Uterus (tissue), 4 donors: Measurements from ENCODE around the gene WDR35. TPM values are rescaled to one million over a fixed set of nuclear protein-coding genes. Genes with fewer than 3 reads are reported as not detected.

Experiments used
- DNase-seq, 2 donors: peaks; one replicate each; pipeline ENCODE4 v3.0.0-alpha.2; 2019 to 2020
- H3K27ac ChIP-seq, 2 donors: fragments of 200-600 bp; sonication (generic); 1 replicate in 1 of 2; 2 replicates in 1 of 2; pipeline ENCODE4 v1.5.1; 2016 to 2018
- H3K27me3 ChIP-seq, 2 donors: fragments of 200-600 bp; sonication (generic); one replicate each; pipeline ENCODE4 v1.5.1; 2018 to 2019; ENCODE audit warnings: control low read depth in 1 of 2
- H3K36me3 ChIP-seq, 2 donors: fragments of 200-600 bp; sonication (generic); one replicate each; pipeline ENCODE4 v1.5.1; 2019; ENCODE audit warnings: control low read depth in 1 of 2
- H3K4me1 ChIP-seq, 2 donors: fragments of 200-600 bp; sonication (generic); one replicate each; pipeline ENCODE4 v1.5.1; 2018 to 2019; ENCODE audit warnings: control low read depth in 1 of 2
- H3K4me3 ChIP-seq, 2 donors: fragments of 200-600 bp; sonication (generic); 1 replicate in 1 of 2; 2 replicates in 1 of 2; pipeline ENCODE4 v1.5.1; 2018 to 2019; ENCODE audit warnings: mild to moderate bottlenecking in 1 of 2
- H3K9me3 ChIP-seq, 2 donors: fragments of 200-600 bp; sonication (generic); one replicate each; pipeline ENCODE4 v1.5.1; 2019; ENCODE audit warnings: control low read depth in 1 of 2
- CTCF ChIP-seq, 4 experiments: fragments of 200-600 bp in 2 of 4; fragments of 450-650 bp in 2 of 4; sonication (generic) in 2 of 4; IDR thresholded peaks; one replicate each; pipeline ENCODE4 v1.5.1; 2016 to 2019; ENCODE audit warnings: antibody characterized with exemption in 4 of 4, mild to moderate bottlenecking in 2 of 4, moderate library complexity in 1 of 4
- POLR2A ChIP-seq, 2 donors: fragments of 450-650 bp; IDR thresholded peaks; one replicate each; pipeline ENCODE4 v1.6.1; 2016; ENCODE audit warnings: antibody characterized with exemption in 2 of 2, mild to moderate bottlenecking in 1 of 2, moderate library complexity in 1 of 2
- intact Hi-C: fragments of 100-400 bp; cut with DNase I; formaldehyde crosslinking; loops from one replicate; pipeline ENCODE4 v1.15.1; 2023; ENCODE audit warnings: low total_unique reads
- total RNA-seq, 4 donors: library from RNA; depleted of rRNA in 3 of 4; stranded (reverse); fragments of >200 nt in 3 of 4; gene quantifications; one replicate each; pipeline versions ENCODE4 v1.1.0 to v1.2.4, GENCODE V29; 2014 to 2023
- donor health status: DM: yes; HTN: yes; CAD: no.

Gene WDR35
- total RNA-seq, 4 donors from 2014 or later: 7.1 to 45.0 (median 20.7) TPM

- H3K27ac ChIP-seq: no peak overlapping the region
- H3K27me3 ChIP-seq: no peaks in the 10 kb centered on the region
- intact Hi-C loops: no loop called here
- no peaks in the 10 kb centered on the region for H3K9me3 ChIP-seq
- DNase-seq: no peak
- no peaks in the 10 kb centered on the region for H3K36me3 ChIP-seq
- H3K4me1 ChIP-seq: no peaks in the 10 kb centered on the region
- no peak overlapping the region for H3K4me3 ChIP-seq
- TF ChIP-seq CTCF (IDR thresholded peaks at IDR 0.05): no peak
- TF ChIP-seq POLR2A (IDR thresholded peaks at IDR 0.05): no peak
These were observed 18.2 kb downstream of the WDR35 start for GRCh38 chr2:19971691-19972090.

GRCh38 chr2:19963386-19963785, 26.5 kb downstream of the WDR35 start:
- no peak overlapping the region for H3K27ac ChIP-seq
- no peak overlapping the region for H3K4me3 ChIP-seq
- H3K36me3 ChIP-seq: no peaks in the 10 kb centered on the region
- no peaks in the 10 kb centered on the region for H3K9me3 ChIP-seq
- no peaks in the 10 kb centered on the region for H3K27me3 ChIP-seq
- no peak for TF ChIP-seq CTCF (IDR thresholded peaks at IDR 0.05)
- TF ChIP-seq POLR2A (IDR thresholded peaks at IDR 0.05): no peak
- no peak for DNase-seq
- H3K4me1 ChIP-seq: no peaks in the 10 kb centered on the region
- intact Hi-C loops: no loop called here

GRCh38 chr2:19955544-19956422, 34.1 kb downstream of the WDR35 start:
- no peaks in the 10 kb centered on the region for H3K4me1 ChIP-seq
- H3K36me3 ChIP-seq: no peaks in the 10 kb centered on the region
- no peak overlapping the region for H3K27ac ChIP-seq
- TF ChIP-seq CTCF (IDR thresholded peaks at IDR 0.05) (peak; percentile 61 to 69 (median 64)), POLR2A (IDR thresholded peaks at IDR 0.05) (no peak)
- peak; percentile 29 to 34 for DNase-seq
- no peaks in the 10 kb centered on the region for H3K9me3 ChIP-seq
- intact Hi-C loops: no loop called here
- H3K4me3 ChIP-seq: no peak overlapping the region
- no peaks in the 10 kb centered on the region for H3K27me3 ChIP-seq

- no peaks in the 10 kb centered on the region for H3K4me1 ChIP-seq
- H3K9me3 ChIP-seq: no peaks in the 10 kb centered on the region
- no peak for DNase-seq
- H3K4me3 ChIP-seq: no peak overlapping the region
- H3K36me3 ChIP-seq: no peaks in the 10 kb centered on the region
- H3K27ac ChIP-seq: no peak overlapping the region
- intact Hi-C loops: no loop called here
- no peaks in the 10 kb centered on the region for H3K27me3 ChIP-seq
- TF ChIP-seq POLR2A (IDR thresholded peaks at IDR 0.05): no peak
- TF ChIP-seq CTCF (IDR thresholded peaks at IDR 0.05): no peak
These were observed 40.8 kb downstream of the WDR35 start for GRCh38 chr2:19949071-19949470.

- Histone ChIP-seq H3K9me3 (no peaks in the 10 kb centered on the region), H3K4me3 (no peak overlapping the region), H3K4me1 (no peaks in the 10 kb centered on the region), H3K36me3 (no peaks in the 10 kb centered on the region), H3K27me3 (no peaks in the 10 kb centered on the region), H3K27ac (no peak overlapping the region)
- DNase-seq: no peak
- TF ChIP-seq POLR2A (IDR thresholded peaks at IDR 0.05): no peak
- no peak for TF ChIP-seq CTCF (IDR thresholded peaks at IDR 0.05)
- intact Hi-C loops: no loop called here
These were observed 42.5 kb downstream of the WDR35 start for GRCh38 chr2:19947184-19947940.
